ENCODE data around the gene SNX5.

- TF ChIP-seq POLR2A (IDR thresholded peaks at IDR 0.05; ENCODE audit: low read depth) (no peak), CTCF (IDR thresholded peaks at IDR 0.05) (no peak), EP300 (IDR thresholded peaks at IDR 0.05) (no peak), POLR2AphosphoS5 (IDR thresholded peaks at IDR 0.05) (peak; percentile 71 to 91)
Measured at GRCh38 chr20:18001131-18001921, 32.7 kb upstream of the SNX5 start.
